AG09309 (cell line): Measurements from ENCODE around the gene CANT1.

ENCODE experiments used
- DNase-seq: peaks from one replicate; pipeline ENCODE4 v3.0.0-alpha.2; 2010; ENCODE audit warnings: low read depth
- H3K4me3 ChIP-seq: 2 replicates; pipeline ENCODE4 v1.5.1; 2011; ENCODE audit warnings: mild to moderate bottlenecking, low read depth, low read length, moderate library complexity; ENCODE audit not compliant: control insufficient read depth
- CTCF ChIP-seq: IDR thresholded peaks from 2 replicates; pipeline ENCODE4 v1.5.1; 2011; ENCODE audit warnings: mild to moderate bottlenecking, low read depth, low read length, inconsistent platforms; ENCODE audit not compliant: insufficient read depth, control insufficient read depth; ENCODE audit errors: missing control alignments

The CANT1 gene

GRCh38 chr17:78993981-78994671, 15.4 kb downstream of the CANT1 start:
- H3K4me3 ChIP-seq = no peak overlapping the region
- no peak for TF ChIP-seq CTCF
- no peak for DNase-seq

- no peak overlapping the region for H3K4me3 ChIP-seq
- TF ChIP-seq CTCF = peak; percentile 78
- no peak for DNase-seq
Measured at GRCh38 chr17:78993241-78993956, 16.2 kb downstream of the CANT1 start.

GRCh38 chr17:78992542-78993212, 16.9 kb downstream of the CANT1 start:
- H3K4me3 ChIP-seq = no peak overlapping the region
- DNase-seq = no peak
- no peak for TF ChIP-seq CTCF

- H3K4me3 ChIP-seq = no peak overlapping the region
- no peak for DNase-seq
- no peak for TF ChIP-seq CTCF
Measured at GRCh38 chr17:78991906-78992532, 17.5 kb downstream of the CANT1 start.

- no peak for DNase-seq
- no peak overlapping the region for H3K4me3 ChIP-seq
- no peak for TF ChIP-seq CTCF
Measured at GRCh38 chr17:78991017-78991738, 18.4 kb downstream of the CANT1 start.
